Activated CD8-positive, alpha-beta T cell treated with anti-CD3 and anti-CD28 coated beads, Interleukin-2, amount 10 ng/mL, durations not matched to agents 7 days and 5 days (primary cell): ENCODE measurements around the gene MAP2K3. TPM values are rescaled to one million over a fixed set of nuclear protein-coding genes. Genes with fewer than 3 reads are reported as not detected.

ENCODE experiments used
- total RNA-seq, 2 experiments: library from RNA; stranded (reverse); gene quantifications; one replicate each; pipeline ENCODE4 v1.2.3, GENCODE V29; 2021

The MAP2K3 gene
- total RNA-seq, 2 experiments from 2014 or later: 57.4 to 57.8 TPM

Other genes with a start within 250 kb of the MAP2K3 start
- 100 to 1,000 TPM; 138 to 148 TPM for gene USP22, start 241.7 kb upstream of the MAP2K3 start, total RNA-seq
- 10 to 100 TPM; 15.1 to 15.2 TPM for gene DHRS7B, start 157.7 kb upstream of the MAP2K3 start, total RNA-seq
- gene TMEM11, start 70.5 kb upstream of the MAP2K3 start, total RNA-seq: 10 to 100 TPM; 22.2 to 27.7 TPM
- 1 to 10 TPM; 1.1 to 1.3 TPM for gene NATD1, start 31.3 kb upstream of the MAP2K3 start, total RNA-seq
- gene KCNJ12, start 91.6 kb downstream of the MAP2K3 start, total RNA-seq: not detected